GM23248 (cell line): ENCODE data around the gene RAB30. TPM values are rescaled to one million over a fixed set of nuclear protein-coding genes. Genes with fewer than 3 reads are reported as not detected.

Experiments used
- DNase-seq: peaks from one replicate; pipeline ENCODE4 v3.0.0-alpha.2; 2015
- H2AFZ ChIP-seq: fragments of 200-600 bp; sonication (generic); 2 replicates; pipeline ENCODE4 v1.6.1; 2016; ENCODE audit warnings: antibody characterized with exemption
- H3F3A ChIP-seq: fragments of 200-600 bp; sonication (generic); 2 replicates; pipeline ENCODE4 v1.6.1; 2016; ENCODE audit warnings: mild to moderate bottlenecking, antibody characterized with exemption, mixed run types; ENCODE audit not compliant: insufficient read depth
- H3K27ac ChIP-seq: fragments of 200-600 bp; sonication (generic); 2 replicates; pipeline ENCODE4 v1.5.1; 2016; ENCODE audit warnings: mild to moderate bottlenecking
- H3K27me3 ChIP-seq: fragments of 200-600 bp; sonication (generic); replicated peaks from 2 replicates; pipeline ENCODE4 v1.6.1; 2016; ENCODE audit warnings: mild to moderate bottlenecking; ENCODE audit not compliant: insufficient read depth
- H3K36me3 ChIP-seq: fragments of 200-600 bp; sonication (generic); 2 replicates; pipeline ENCODE4 v1.6.1; 2016; ENCODE audit warnings: low read depth, mild to moderate bottlenecking
- H3K4me1 ChIP-seq: fragments of 200-600 bp; sonication (generic); 2 replicates; pipeline ENCODE4 v1.6.1; 2016; ENCODE audit warnings: mild to moderate bottlenecking; ENCODE audit not compliant: insufficient read depth
- H3K4me2 ChIP-seq: fragments of 200-600 bp; sonication (generic); one replicate; pipeline ENCODE4 v1.6.1; 2016; ENCODE audit warnings: mild to moderate bottlenecking; ENCODE audit not compliant: unreplicated experiment
- H3K4me3 ChIP-seq: fragments of 200-600 bp; sonication (generic); 2 replicates; pipeline ENCODE4 v1.5.1; 2016; ENCODE audit warnings: mild to moderate bottlenecking
- H3K79me2 ChIP-seq: fragments of 200-600 bp; sonication (generic); 2 replicates; pipeline ENCODE4 v1.6.1; 2016; ENCODE audit warnings: mild to moderate bottlenecking; ENCODE audit not compliant: insufficient read depth
- H3K9ac ChIP-seq: fragments of 200-600 bp; sonication (generic); 2 replicates; pipeline ENCODE4 v1.6.1; 2016; ENCODE audit warnings: mild to moderate bottlenecking
- H3K9me2 ChIP-seq: fragments of 200-600 bp; sonication (generic); 2 replicates; pipeline ENCODE4 v1.6.1; 2016; ENCODE audit warnings: mixed run types, mild to moderate bottlenecking, moderate library complexity; ENCODE audit not compliant: insufficient read depth
- H3K9me3 ChIP-seq: fragments of 200-600 bp; sonication (generic); one replicate; pipeline ENCODE4 v1.6.1; 2017; ENCODE audit warnings: low read depth
- H4K20me1 ChIP-seq: fragments of 200-600 bp; sonication (generic); 2 replicates; pipeline ENCODE4 v1.6.0; 2016; ENCODE audit not compliant: insufficient read depth
- EZH2 ChIP-seq: fragments of 200-600 bp; sonication (generic); IDR thresholded peaks from 2 replicates; pipeline ENCODE4 v1.6.1; 2018; ENCODE audit warnings: antibody characterized with exemption, mild to moderate bottlenecking; ENCODE audit not compliant: insufficient read depth, poor library complexity, severe bottlenecking
- EZH2phosphoT487 ChIP-seq: fragments of 200-600 bp; sonication (generic); IDR thresholded peaks from 2 replicates; pipeline ENCODE4 v1.6.1; 2018; ENCODE audit warnings: antibody characterized with exemption, moderate library complexity, mild to moderate bottlenecking, low read depth; ENCODE audit not compliant: insufficient read depth
- WGBS, 2 experiments: methylation state at CpG; one replicate each; pipeline ENCODE4 v1.1.6; 2015 to 2017; ENCODE audit warnings: low lambda C conversion rate in 2 of 2, low coverage in 1 of 2; ENCODE audit errors: missing lambda C conversion rate in 2 of 2; 5-methylcytosine and 5-hydroxymethylcytosine counted together
- in situ Hi-C: fragments of 300-500 bp; cut with MboI; formaldehyde crosslinking; loops from 2 replicates; pipeline ENCODE4 v1.15.0; 2020
- polyA plus RNA-seq: library from polyadenylated mRNA; unstranded; fragments of >200 nt; fragmentation: Nextera tagmentation; extraction: Ambion mirVana; gene quantifications from 2 replicates; pipeline ENCODE4 v1.2.1, GENCODE V29; 2016
- total RNA-seq: library from RNA; depleted of rRNA; stranded (reverse); fragments of >200 nt; shearing (Covaris generic); gene quantifications from 2 replicates; pipeline ENCODE4 v1.2.3, GENCODE V29; 2014

Gene RAB30
- total and polyA plus RNA-seq, 2 experiments from 2014 or later: 10.6 to 14.0 TPM

DNA sequence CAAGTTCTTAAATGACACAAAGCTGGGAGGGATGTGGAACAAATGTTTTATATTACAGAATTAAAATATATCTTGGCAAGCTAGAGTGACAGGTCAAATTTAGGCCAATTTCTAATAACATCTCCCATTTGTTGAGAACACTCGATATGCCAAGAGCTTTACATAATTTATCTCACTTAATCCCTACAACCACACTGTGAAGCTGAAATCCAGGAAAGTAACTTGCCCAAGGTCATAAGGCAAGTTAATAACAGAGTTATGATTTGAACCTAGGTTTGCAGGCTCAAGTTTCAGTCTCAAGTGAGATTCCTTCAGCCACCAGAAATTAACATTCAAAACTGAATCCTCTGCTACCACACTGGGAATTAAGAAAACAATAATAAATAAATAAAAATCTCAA, 38.3 kb downstream of the RAB30 start:
- Histone ChIP-seq H3K4me3 (peak overlapping the region; percentile 62), H3K4me1 (peaks cover 46% of the 10 kb centered on the region), H3K9ac (peak overlapping the region; percentile 61), H3K27ac (peak overlapping the region; percentile 84), H2AFZ (no peak overlapping the region), H3K9me2 (no peaks in the 10 kb centered on the region), H3K27me3 (no peaks in the 10 kb centered on the region), H3F3A (peaks cover 37% of the 10 kb centered on the region), H3K4me2 (peak overlapping the region; percentile 93), H3K79me2 (peaks cover 77% of the 10 kb centered on the region), H4K20me1 (no peaks in the 10 kb centered on the region), H3K36me3 (no peaks in the 10 kb centered on the region), H3K9me3 (no peaks in the 10 kb centered on the region)
- in situ Hi-C loops: no loop called here
- no peak for DNase-seq
- 5 to 8% methylated on average over 1 of the region's 1 CpG for WGBS, 2 experiments
- TF ChIP-seq EZH2phosphoT487: no peak
- no peak for TF ChIP-seq EZH2

DNA sequence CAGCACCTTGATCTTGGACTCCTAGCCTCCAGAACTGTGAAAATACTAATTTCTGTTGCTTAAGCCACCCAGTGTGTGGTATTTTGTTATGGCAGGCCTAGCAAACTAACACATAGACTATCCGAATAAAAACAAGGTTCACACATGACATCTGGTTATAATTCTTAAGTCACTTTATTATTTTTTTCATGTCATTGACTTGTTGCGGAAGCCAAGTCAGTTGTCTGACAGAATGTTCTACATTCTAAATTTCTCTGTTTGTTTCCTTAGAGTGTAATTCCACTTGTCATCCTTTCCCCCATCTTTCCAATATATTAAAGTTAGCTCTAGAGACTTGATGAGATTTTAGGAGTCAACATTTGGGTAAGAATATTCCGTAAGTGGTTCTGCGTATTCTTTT, 40.6 kb downstream of the RAB30 start:
- H3K9ac ChIP-seq: no peak overlapping the region
- no peak overlapping the region for H2AFZ ChIP-seq
- no peaks in the 10 kb centered on the region for H3K9me2 ChIP-seq
- H3K4me3 ChIP-seq: no peak overlapping the region
- no peaks in the 10 kb centered on the region for H3K36me3 ChIP-seq
- 80% methylated on average over 4 of the region's 4 CpGs for WGBS, 2 experiments
- H4K20me1 ChIP-seq: no peaks in the 10 kb centered on the region
- H3F3A ChIP-seq: peaks cover 37% of the 10 kb centered on the region
- DNase-seq: no peak
- in situ Hi-C loops: no loop called here
- H3K79me2 ChIP-seq: peaks cover 79% of the 10 kb centered on the region
- H3K9me3 ChIP-seq: no peaks in the 10 kb centered on the region
- no peak overlapping the region for H3K27ac ChIP-seq
- H3K27me3 ChIP-seq: no peaks in the 10 kb centered on the region
- H3K4me2 ChIP-seq: no peak overlapping the region
- TF ChIP-seq EZH2 (no peak), EZH2phosphoT487 (no peak)
- H3K4me1 ChIP-seq: peaks cover 39% of the 10 kb centered on the region

DNA sequence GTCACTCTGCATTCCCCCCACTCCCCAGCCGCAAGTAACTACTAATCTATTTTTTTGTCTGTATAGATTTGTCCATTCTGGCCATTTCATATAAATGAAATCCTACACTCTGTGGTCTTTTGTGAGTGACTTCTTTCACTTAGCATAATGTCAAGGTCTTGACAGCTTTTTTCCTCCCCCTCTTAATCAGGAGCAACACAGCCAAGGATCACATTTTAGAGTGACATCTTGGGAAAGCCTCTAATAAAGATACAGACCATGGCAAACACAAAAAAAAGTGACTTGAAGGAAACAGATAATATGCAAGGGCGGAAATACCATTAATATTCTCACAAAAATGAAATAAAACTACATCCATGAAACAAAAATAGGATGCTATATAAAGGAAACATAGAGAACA, 43.9 kb downstream of the RAB30 start:
- peaks cover 15% of the 10 kb centered on the region for H3F3A ChIP-seq
- TF ChIP-seq EZH2phosphoT487: no peak
- no peak for TF ChIP-seq EZH2
- no peak overlapping the region for H3K4me2 ChIP-seq
- in situ Hi-C loops: no loop called here
- H3K36me3 ChIP-seq: no peaks in the 10 kb centered on the region
- no peak overlapping the region for H3K27ac ChIP-seq
- H4K20me1 ChIP-seq: no peaks in the 10 kb centered on the region
- no peaks in the 10 kb centered on the region for H3K9me2 ChIP-seq
- H3K9me3 ChIP-seq: no peaks in the 10 kb centered on the region
- no peak overlapping the region for H3K9ac ChIP-seq
- H3K27me3 ChIP-seq: no peaks in the 10 kb centered on the region
- peaks cover 9% of the 10 kb centered on the region for H3K4me1 ChIP-seq
- no peak for DNase-seq
- no peak overlapping the region for H3K4me3 ChIP-seq
- H2AFZ ChIP-seq: no peak overlapping the region
- H3K79me2 ChIP-seq: peaks cover 96% of the 10 kb centered on the region
- 73 to 76% methylated on average over 2 of the region's 2 CpGs for WGBS, 2 experiments

DNA sequence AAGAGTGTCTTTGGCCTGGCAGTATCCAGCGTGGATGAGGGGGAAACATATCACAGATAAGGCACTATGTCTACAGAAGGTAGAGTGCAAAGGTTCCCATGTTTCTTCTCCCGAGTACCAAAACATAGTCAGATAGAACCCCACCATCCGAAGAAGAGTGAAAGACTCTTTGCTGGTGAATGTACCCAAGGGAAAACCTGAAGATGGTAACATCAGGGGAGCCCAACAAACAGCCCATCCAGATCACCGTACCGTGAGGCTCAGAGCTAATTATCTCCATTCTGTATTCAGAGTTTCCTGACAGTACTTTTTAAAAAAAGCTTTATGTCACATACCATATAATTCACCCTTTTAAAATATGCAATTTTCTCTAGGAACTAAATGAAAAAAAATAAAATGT, 44.4 kb downstream of the RAB30 start:
- Histone ChIP-seq H3K79me2 (peaks cover 92% of the 10 kb centered on the region), H3K4me3 (no peak overlapping the region), H3K9me3 (no peaks in the 10 kb centered on the region), H4K20me1 (no peaks in the 10 kb centered on the region), H3K4me1 (peaks cover 4% of the 10 kb centered on the region), H3K27me3 (no peaks in the 10 kb centered on the region), H2AFZ (no peak overlapping the region), H3K4me2 (no peak overlapping the region), H3F3A (peaks cover 10% of the 10 kb centered on the region), H3K36me3 (no peaks in the 10 kb centered on the region), H3K27ac (no peak overlapping the region), H3K9me2 (no peaks in the 10 kb centered on the region), H3K9ac (no peak overlapping the region)
- 92 to 93% methylated on average over 5 of the region's 5 CpGs for WGBS, 2 experiments
- in situ Hi-C loops: no loop called here
- TF ChIP-seq EZH2phosphoT487 (no peak), EZH2 (no peak)
- DNase-seq: no peak

DNA sequence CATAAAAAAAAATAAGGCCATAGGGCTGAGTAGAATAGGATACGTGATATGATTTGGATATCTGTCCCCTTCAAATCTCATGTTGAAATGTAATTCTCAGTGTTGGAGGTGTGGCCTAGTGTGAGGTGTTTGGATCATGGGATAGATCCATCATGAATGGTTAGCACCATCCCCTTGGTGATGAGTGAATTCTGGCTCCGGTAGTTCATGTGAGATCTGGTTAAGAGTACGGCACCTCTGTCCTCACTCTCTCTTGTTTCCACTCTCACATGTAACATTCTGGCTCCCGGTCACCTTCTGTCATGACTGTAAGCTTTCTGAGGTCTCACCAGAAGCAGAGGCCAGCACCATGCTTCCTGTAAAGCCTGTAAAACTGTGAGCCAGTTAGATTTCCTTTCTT, 45.5 kb downstream of the RAB30 start:
- Histone ChIP-seq H2AFZ (no peak overlapping the region), H3K4me1 (no peaks in the 10 kb centered on the region; the same call in 1 of the 2 replicates), H3K36me3 (no peaks in the 10 kb centered on the region), H3K4me3 (no peak overlapping the region), H3K9me2 (no peaks in the 10 kb centered on the region), H3K27me3 (no peaks in the 10 kb centered on the region), H3K79me2 (peaks cover 92% of the 10 kb centered on the region), H3K27ac (no peak overlapping the region), H4K20me1 (no peaks in the 10 kb centered on the region), H3F3A (0 out of 2 replicates have a peak, but pooled peaks cover under 1% of the 10 kb centered on the region), H3K4me2 (no peak overlapping the region), H3K9me3 (no peaks in the 10 kb centered on the region), H3K9ac (no peak overlapping the region)
- no peak for DNase-seq
- TF ChIP-seq EZH2 (no peak), EZH2phosphoT487 (no peak)
- 94 to 95% methylated on average over 4 of the region's 4 CpGs for WGBS, 2 experiments
- in situ Hi-C loops: no loop called here
